Astrocyte of the spinal cord (primary cell): Measurements from ENCODE around the gene BAZ2B.
"Not testable (repeated sequence)": the region's sequence is repeated elsewhere in the genome, so short reads cannot be mapped to it uniquely, and the experiment has no call there.

Experiments
- DNase-seq: peaks from one replicate; pipeline ENCODE4 v3.0.0; 2011; ENCODE audit warnings: low read depth, low spot score
- H3K4me3 ChIP-seq: 2 replicates; pipeline ENCODE4 v1.5.1; 2011; ENCODE audit warnings: low read depth, mild to moderate bottlenecking, low read length, moderate library complexity
- in situ Hi-C: cut with HindIII; loops from 2 replicates; pipeline ENCODE4 v1.10.0; 2017; ENCODE audit warnings: low sequenced_read_pairs
- TF ChIP-seq, protein P1 (sequence below): IDR thresholded peaks from 2 replicates; pipeline ENCODE4 v1.5.1; 2012; ENCODE audit warnings: low read depth, mild to moderate bottlenecking, low read length, inconsistent platforms

Gene BAZ2B

DNA sequence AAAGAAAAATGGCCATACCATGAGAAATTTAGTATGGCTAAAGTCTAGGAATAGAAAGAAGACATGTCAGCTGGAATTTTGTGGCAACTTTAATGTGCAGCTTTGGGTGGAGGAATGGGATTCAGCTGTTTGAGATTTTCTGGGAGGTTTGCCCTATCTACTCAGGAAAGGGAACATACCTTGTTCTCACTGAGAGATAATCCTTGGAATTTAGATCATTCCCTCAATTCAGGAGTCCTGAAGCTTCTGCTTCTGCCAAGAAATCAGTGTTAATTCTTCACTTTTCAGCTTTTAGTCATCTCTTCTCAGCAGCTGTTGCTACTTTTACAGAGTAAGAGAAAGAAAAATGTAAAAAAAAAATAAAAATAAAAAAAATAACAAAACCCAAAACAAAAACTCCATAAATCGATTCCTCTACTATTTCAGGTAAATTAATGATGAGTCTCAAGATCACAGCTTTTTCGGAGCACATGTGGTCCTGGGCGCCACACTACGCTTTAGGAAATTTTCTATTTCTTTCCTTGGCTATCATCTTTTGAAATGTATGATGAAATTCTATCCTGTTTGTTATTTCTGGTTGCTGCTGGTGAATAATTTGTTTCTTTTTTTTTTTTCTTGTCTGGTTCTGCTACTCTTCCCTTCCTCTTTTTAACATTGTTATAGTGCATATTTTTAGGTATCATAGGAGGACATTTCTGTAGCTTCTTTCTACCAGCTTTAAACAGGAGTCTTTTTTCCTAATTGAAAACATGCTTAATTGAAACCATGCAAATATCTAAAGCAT lies 18.9 kb upstream of the BAZ2B start:
- TF ChIP-seq, protein P1, sequence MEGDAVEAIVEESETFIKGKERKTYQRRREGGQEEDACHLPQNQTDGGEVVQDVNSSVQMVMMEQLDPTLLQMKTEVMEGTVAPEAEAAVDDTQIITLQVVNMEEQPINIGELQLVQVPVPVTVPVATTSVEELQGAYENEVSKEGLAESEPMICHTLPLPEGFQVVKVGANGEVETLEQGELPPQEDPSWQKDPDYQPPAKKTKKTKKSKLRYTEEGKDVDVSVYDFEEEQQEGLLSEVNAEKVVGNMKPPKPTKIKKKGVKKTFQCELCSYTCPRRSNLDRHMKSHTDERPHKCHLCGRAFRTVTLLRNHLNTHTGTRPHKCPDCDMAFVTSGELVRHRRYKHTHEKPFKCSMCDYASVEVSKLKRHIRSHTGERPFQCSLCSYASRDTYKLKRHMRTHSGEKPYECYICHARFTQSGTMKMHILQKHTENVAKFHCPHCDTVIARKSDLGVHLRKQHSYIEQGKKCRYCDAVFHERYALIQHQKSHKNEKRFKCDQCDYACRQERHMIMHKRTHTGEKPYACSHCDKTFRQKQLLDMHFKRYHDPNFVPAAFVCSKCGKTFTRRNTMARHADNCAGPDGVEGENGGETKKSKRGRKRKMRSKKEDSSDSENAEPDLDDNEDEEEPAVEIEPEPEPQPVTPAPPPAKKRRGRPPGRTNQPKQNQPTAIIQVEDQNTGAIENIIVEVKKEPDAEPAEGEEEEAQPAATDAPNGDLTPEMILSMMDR, result no peak
- DNase-seq, result peak; percentile 25
- in situ Hi-C loops, result no loop called here
- H3K4me3 ChIP-seq, result no peak overlapping the region

DNA sequence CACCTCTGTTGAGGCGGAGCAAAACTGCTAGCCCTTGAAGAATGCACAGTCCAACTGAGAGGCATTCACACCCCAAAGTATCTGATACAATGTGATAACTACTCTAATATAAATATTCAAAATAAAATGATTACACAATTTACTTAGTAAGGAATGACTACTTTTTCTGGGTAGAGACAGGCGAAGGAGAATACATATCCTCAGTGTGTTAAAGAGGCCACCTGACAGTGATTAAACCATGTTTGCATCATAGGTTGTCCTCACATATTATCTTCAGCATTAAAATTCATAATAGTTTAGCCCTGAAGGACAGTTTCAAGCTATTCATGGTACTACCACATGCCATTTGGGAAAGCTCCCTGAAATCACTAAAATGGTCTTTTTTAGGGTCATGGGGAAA lies 16.9 kb upstream of the BAZ2B start:
- TF ChIP-seq, protein P1, result no peak
- no peak overlapping the region for H3K4me3 ChIP-seq
- in situ Hi-C loops, result no loop called here
- DNase-seq, result no peak

DNA sequence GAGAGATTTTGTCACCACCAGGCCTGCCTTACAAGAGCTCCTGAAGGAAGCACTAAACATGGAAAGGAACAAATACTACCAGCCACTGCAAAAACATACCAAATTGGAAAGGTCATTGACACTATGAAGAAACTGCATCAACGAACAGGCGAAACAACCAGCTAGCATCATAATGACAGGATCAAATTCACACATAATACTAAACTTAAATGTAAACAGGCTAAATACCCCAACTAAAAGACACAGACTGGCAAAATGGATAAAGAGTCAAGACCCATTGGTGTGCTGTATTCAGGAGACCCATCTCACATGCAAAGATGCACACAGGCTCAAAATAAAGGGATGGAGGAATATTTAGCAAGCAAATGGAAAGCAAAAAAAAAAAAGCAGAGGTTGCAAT lies 9.3 kb upstream of the BAZ2B start:
- in situ Hi-C loops, H3K4me3 ChIP-seq, DNase-seq: not testable (repeated sequence)

DNA sequence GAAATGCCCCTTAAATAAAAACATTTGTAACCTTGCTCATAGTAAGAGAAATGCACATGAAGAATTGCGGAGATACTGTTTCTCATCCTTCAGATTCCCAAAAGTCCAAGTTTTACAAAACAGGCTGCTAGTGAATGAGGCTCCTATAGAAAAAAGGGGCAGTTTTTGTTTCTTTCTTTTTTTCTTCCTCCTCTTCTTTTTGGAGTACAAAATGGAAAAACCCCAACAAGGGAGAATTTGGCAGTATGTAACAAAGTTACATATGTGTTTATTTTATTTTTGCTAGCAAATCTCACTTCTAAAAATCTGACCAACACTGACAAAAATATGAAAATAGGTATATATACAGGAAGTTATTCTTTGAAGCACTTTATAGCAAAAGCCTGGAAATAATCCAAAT lies 7.1 kb upstream of the BAZ2B start:
- TF ChIP-seq, protein P1, result no peak
- in situ Hi-C loops, result no loop called here
- no peak overlapping the region for H3K4me3 ChIP-seq
- no peak for DNase-seq

DNA sequence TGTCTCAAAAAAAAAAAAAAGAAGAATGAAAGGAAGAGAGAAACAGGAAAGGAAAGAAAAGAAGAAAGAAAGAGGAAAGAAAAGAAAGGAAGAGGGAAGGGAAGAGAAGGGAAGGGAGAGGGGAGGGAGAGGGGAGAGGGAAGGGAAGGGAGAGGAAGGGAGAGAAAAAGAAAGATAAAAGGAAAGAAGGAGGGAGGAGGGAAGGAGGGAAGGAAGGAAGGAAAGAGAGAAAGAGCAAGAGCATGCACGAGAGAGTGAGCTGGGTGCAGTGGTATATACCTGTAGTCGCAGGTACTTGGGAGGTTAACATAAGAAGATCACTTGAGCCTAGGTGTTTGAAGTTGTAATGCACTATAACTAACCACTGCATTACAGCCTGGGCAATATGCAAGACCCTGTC lies 6.6 kb upstream of the BAZ2B start:
- TF ChIP-seq, protein P1, result no peak
- no peak overlapping the region for H3K4me3 ChIP-seq
- in situ Hi-C loops, result no loop called here
- DNase-seq, result no peak

DNA sequence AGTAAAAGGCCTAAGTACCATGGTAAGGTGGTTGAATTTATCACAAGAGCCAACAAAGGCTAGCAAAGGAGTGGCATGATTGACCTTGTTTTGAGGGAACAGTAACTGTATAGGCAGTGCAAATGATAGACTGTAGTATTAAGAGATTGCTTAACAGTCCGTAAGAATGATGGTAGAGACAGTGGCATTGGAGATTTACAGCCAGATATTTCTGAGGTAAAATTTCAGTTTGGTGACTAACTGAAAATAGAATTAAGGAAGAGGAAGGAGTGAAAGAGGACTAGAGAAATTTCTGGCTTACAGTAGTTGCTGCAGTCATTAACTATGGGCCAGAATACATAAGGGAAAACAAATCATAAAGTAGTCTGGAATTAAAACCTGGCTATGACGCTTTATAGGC lies 4.4 kb upstream of the BAZ2B start:
- no peak overlapping the region for H3K4me3 ChIP-seq
- in situ Hi-C loops, result no loop called here
- no peak for DNase-seq
- TF ChIP-seq, protein P1, result no peak

DNA sequence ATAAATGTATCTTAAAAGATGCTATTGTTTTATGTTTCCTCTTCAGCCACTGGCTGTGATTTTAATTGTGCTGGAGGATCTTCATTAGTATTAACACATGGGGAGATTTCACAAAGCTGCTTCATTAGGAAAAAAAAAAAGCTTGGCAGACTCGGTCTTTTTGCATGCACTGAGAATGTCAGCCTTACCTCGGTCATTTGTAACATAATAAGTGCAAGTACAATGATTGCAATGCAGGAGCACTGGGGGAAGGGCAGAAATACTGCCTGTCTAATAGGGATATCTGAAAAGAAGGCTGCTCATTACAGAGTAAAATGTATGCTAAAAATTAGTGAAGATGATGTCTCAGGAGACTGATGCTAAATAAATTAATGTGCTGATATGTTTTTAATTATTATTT lies 1.3 kb upstream of the BAZ2B start:
- in situ Hi-C loops, result no loop called here
- peak overlapping the region; percentile 1 for H3K4me3 ChIP-seq
- TF ChIP-seq, protein P1, result no peak
- peak; percentile 24 for DNase-seq
